Kidney (tissue), 14 donors: ENCODE data around the gene PPP1CA. TPM values are rescaled to one million over a fixed set of nuclear protein-coding genes. Genes with fewer than 3 reads are reported as not detected.
A peak's percentile ranks its signal among the peaks of the same experiment; 100 is the strongest.

Experiments used
- DNase-seq, 5 donors: peaks; one replicate each; pipeline ENCODE4 v3.0.0-alpha.2; 2013 to 2020
- FAIRE-seq: peaks from 2 replicates; lab custom pipeline; 2012; peaks lifted over from hg19 to GRCh38; lab: Jason Lieb, UNC
- H3K27ac ChIP-seq, 2 donors: one replicate each; pipeline ENCODE4 v1.7.0; 2013; ENCODE audit warnings: low read depth in 2 of 2, low read length in 2 of 2, inconsistent platforms in 1 of 2
- H3K27me3 ChIP-seq: one replicate; pipeline ENCODE4 v1.7.1; 2013; ENCODE audit warnings: low read length, inconsistent platforms; ENCODE audit not compliant: control insufficient read depth, insufficient read depth
- H3K36me3 ChIP-seq, 3 donors: one replicate each; pipeline versions ENCODE4 v1.7.0 to v1.7.1; 2013; ENCODE audit warnings: low read length in 3 of 3, control low read depth in 1 of 3, inconsistent platforms in 1 of 3; ENCODE audit not compliant: insufficient read depth in 3 of 3, control insufficient read depth in 2 of 3
- H3K4me1 ChIP-seq, 3 donors: one replicate each; pipeline versions ENCODE4 v1.7.0 to v1.7.1; 2013; ENCODE audit warnings: low read length in 3 of 3, inconsistent platforms in 1 of 3, low read depth in 1 of 3; ENCODE audit not compliant: control insufficient read depth in 2 of 3, insufficient read depth in 2 of 3
- H3K4me3 ChIP-seq, 3 donors: one replicate each; pipeline versions ENCODE4 v1.7.0 to v1.8.1; 2013; ENCODE audit warnings: low read length in 3 of 3, control low read depth in 1 of 3, inconsistent platforms in 1 of 3
- H3K9ac ChIP-seq, 3 donors: one replicate each; pipeline versions ENCODE4 v1.7.0 to v1.7.1; 2013; ENCODE audit warnings: low read length in 3 of 3, control low read depth in 1 of 3, inconsistent platforms in 1 of 3
- H3K9me3 ChIP-seq, 3 donors: one replicate each; pipeline versions ENCODE4 v1.7.0 to v1.7.1; 2013; ENCODE audit warnings: low read length in 3 of 3, control low read depth in 1 of 3, inconsistent platforms in 1 of 3; ENCODE audit not compliant: control insufficient read depth in 2 of 3, insufficient read depth in 1 of 3
- CTCF ChIP-seq: IDR thresholded peaks from 3 replicates; pipeline ENCODE4 v1.5.1; 2012; ENCODE audit warnings: mild to moderate bottlenecking, moderate library complexity, borderline replicate concordance; ENCODE audit not compliant: insufficient read depth; ENCODE audit errors: extremely low read depth
- intact Hi-C: fragments of 100-400 bp; cut with DNase I; formaldehyde crosslinking; loops from one replicate; pipeline ENCODE4 v1.11.1; 2022
- polyA plus RNA-seq: library from polyadenylated mRNA; stranded (reverse); fragments of 350-450 nt; fragmentation: Illumina TruSeq; extraction: RNeasy Lipid Tissue Mini Kit (QIAGEN cat#74804); gene quantifications from one replicate; pipeline ENCODE4 v1.2.3, GENCODE V29; 2014; ENCODE audit warnings: low read depth, low replicate concordance; ENCODE audit not compliant: insufficient read depth
- total RNA-seq: library from RNA; stranded (reverse); fragmentation: NEBNext Ultra II Directional; extraction: Animal tissue kit (Norgen Biotek cat#: 25700); gene quantifications from one replicate; pipeline ENCODE4 v1.2.1, GENCODE V29; 2021
- donor health status: control.
- donor health status: control.
- donor health status: control.
- donor health status: control.
- donor health status: control.
- donor health status: DM: yes; HTN: yes; CAD: no.
- donor health status: Normal renal cell carcinoma (clear cell type).

PPP1CA gene
- total and polyA plus RNA-seq, 2 donors from 2014 or later = 155 to 210 TPM

GRCh38 chr11:67366961-67367760 lies 34.5 kb downstream of the PPP1CA start:
- no peak for TF ChIP-seq CTCF
- no peaks in the 10 kb centered on the region for H3K27me3 ChIP-seq
- FAIRE-seq = no peak
- H3K9ac ChIP-seq = no peak overlapping the region
- intact Hi-C loops = no loop called here
- peaks cover 5 to 31% (median 17%) of the 10 kb centered on the region in 3 donors for H3K4me1 ChIP-seq
- H3K9me3 ChIP-seq = no peaks in the 10 kb centered on the region
- no peak overlapping the region for H3K4me3 ChIP-seq
- no peak overlapping the region for H3K27ac ChIP-seq
- DNase-seq = no peak
- peaks cover 0 to 3% (median 0%) of the 10 kb centered on the region in 3 donors for H3K36me3 ChIP-seq

- H3K36me3 ChIP-seq = peaks cover 0 to 3% (median 0%) of the 10 kb centered on the region in 3 donors
- H3K4me3 ChIP-seq = no peak overlapping the region
- H3K9me3 ChIP-seq = no peaks in the 10 kb centered on the region
- DNase-seq (peak in 2 of 5 donors; percentile 25 to 51), FAIRE-seq (no peak)
- peak overlapping the region in 1 of 2 donors; percentile 22 for H3K27ac ChIP-seq
- no peak for TF ChIP-seq CTCF
- peaks cover 5 to 25% (median 17%) of the 10 kb centered on the region in 3 donors for H3K4me1 ChIP-seq
- intact Hi-C loops = no loop called here
- H3K9ac ChIP-seq = peak overlapping the region in 1 of 3 donors; percentile 7
- H3K27me3 ChIP-seq = no peaks in the 10 kb centered on the region
These were observed 35.1 kb downstream of the PPP1CA start for GRCh38 chr11:67366546-67366945.

GRCh38 chr11:67365736-67366444 lies 35.8 kb downstream of the PPP1CA start:
- DNase-seq (no peak), FAIRE-seq (no peak)
- peak overlapping the region in 1 of 2 donors; percentile 22 for H3K27ac ChIP-seq

More at GRCh38 chr11:67365736-67366444, 35.8 kb downstream of the PPP1CA start:
- Histone ChIP-seq H3K27me3 (no peaks in the 10 kb centered on the region), H3K36me3 (peaks cover 0 to 3% (median 0%) of the 10 kb centered on the region in 3 donors), H3K4me3 (no peak overlapping the region), H3K4me1 (peaks cover 5 to 19% (median 11%) of the 10 kb centered on the region in 3 donors), H3K9ac (peak overlapping the region in 1 of 3 donors; percentile 7), H3K9me3 (no peaks in the 10 kb centered on the region)
- intact Hi-C loops = no loop called here
- no peak for TF ChIP-seq CTCF
